Gastroesophageal sphincter (tissue), 2 donors: Measurements from ENCODE around the gene SAMD8.

ENCODE experiments used
- POLR2A ChIP-seq, 2 donors: fragments of 450-650 bp; IDR thresholded peaks; one replicate each; pipeline ENCODE4 v1.6.1; 2017; ENCODE audit warnings: antibody characterized with exemption in 2 of 2, mild to moderate bottlenecking in 2 of 2, moderate library complexity in 1 of 2
- POLR2AphosphoS5 ChIP-seq: sonication (generic); formaldehyde crosslinking; IDR thresholded peaks from one replicate; pipeline ENCODE4 v1.6.1; 2017; ENCODE audit warnings: antibody characterized with exemption

- TF ChIP-seq POLR2AphosphoS5 (no peak), POLR2A (IDR thresholded peaks at IDR 0.05) (no peak)
These were observed 13.7 kb upstream of the SAMD8 start for GRCh38 chr10:75097666-75098285.
